OCI-LY1 (cell line): ENCODE measurements around the gene AASDH.

Experiments used
- H2AFZ ChIP-seq: fragments of 200-600 bp; sonication (generic), shearing (Covaris generic); 2 replicates; pipeline ENCODE4 v1.6.0; 2014; ENCODE audit warnings: antibody characterized with exemption, mild to moderate bottlenecking, low read length
- H3F3A ChIP-seq: fragments of 200-600 bp; sonication (generic), shearing (Covaris generic); 2 replicates; pipeline ENCODE4 v1.6.0; 2014; ENCODE audit warnings: mild to moderate bottlenecking, antibody characterized with exemption, low read length, moderate library complexity; ENCODE audit not compliant: insufficient read depth
- H3K27ac ChIP-seq: fragments of 200-600 bp; sonication (generic); 2 replicates; pipeline ENCODE4 v1.5.1; 2014; ENCODE audit warnings: low read length, mixed run types, mild to moderate bottlenecking, low read depth; ENCODE audit not compliant: poor library complexity, severe bottlenecking
- H3K27me3 ChIP-seq: fragments of 200-600 bp; sonication (generic); 2 replicates; pipeline ENCODE4 v1.6.0; 2014; ENCODE audit warnings: antibody characterized with exemption, mild to moderate bottlenecking, low read length, moderate library complexity; ENCODE audit not compliant: insufficient read depth
- H3K36me3 ChIP-seq: fragments of 200-600 bp; sonication (generic); 2 replicates; pipeline ENCODE4 v1.6.1; 2014; ENCODE audit warnings: mild to moderate bottlenecking, antibody characterized with exemption, low read length, moderate library complexity, mixed read lengths; ENCODE audit not compliant: insufficient read depth
- H3K4me1 ChIP-seq: fragments of 200-600 bp; sonication (generic); 2 replicates; pipeline ENCODE4 v1.5.1; 2014; ENCODE audit warnings: mild to moderate bottlenecking, low read length, moderate library complexity; ENCODE audit not compliant: insufficient read depth, severe bottlenecking
- H3K4me2 ChIP-seq: fragments of 200-600 bp; sonication (generic), shearing (Covaris generic); 2 replicates; pipeline ENCODE4 v1.6.1; 2014; ENCODE audit warnings: low read length
- H3K4me3 ChIP-seq: fragments of 200-600 bp; sonication (generic); 2 replicates; pipeline ENCODE4 v1.5.1; 2014; ENCODE audit warnings: low read length, low read depth, mild to moderate bottlenecking, mixed read lengths; ENCODE audit not compliant: poor library complexity, severe bottlenecking
- H3K79me2 ChIP-seq: fragments of 200-600 bp; shearing (Covaris generic); 2 replicates; pipeline ENCODE4 v1.6.1; 2016; ENCODE audit warnings: mixed run types, low read length, mixed read lengths; ENCODE audit not compliant: insufficient read depth
- H3K9ac ChIP-seq: fragments of 200-600 bp; sonication (generic), shearing (Covaris generic); 2 replicates; pipeline ENCODE4 v1.6.1; 2014; ENCODE audit warnings: mild to moderate bottlenecking, low read length, mixed read lengths
- H3K9me2 ChIP-seq: fragments of 200-600 bp; sonication (generic), shearing (Covaris generic); 2 replicates; pipeline ENCODE4 v1.6.1; 2014; ENCODE audit warnings: low read depth, mild to moderate bottlenecking, low read length, mixed read lengths
- H3K9me3 ChIP-seq: fragments of 200-600 bp; shearing (Covaris generic); 2 replicates; pipeline ENCODE4 v1.6.1; 2014; ENCODE audit warnings: low read length, mixed read lengths
- H4K20me1 ChIP-seq: fragments of 200-600 bp; sonication (generic), shearing (Covaris generic); 2 replicates; pipeline ENCODE4 v1.6.0; 2016; ENCODE audit warnings: mild to moderate bottlenecking, low read length; ENCODE audit not compliant: insufficient read depth
- EZH2 ChIP-seq: fragments of 200-600 bp; sonication (generic), shearing (Covaris generic); IDR thresholded peaks from 2 replicates; pipeline ENCODE4 v1.8.0; 2017; ENCODE audit warnings: borderline replicate concordance, mixed run types, mild to moderate bottlenecking, antibody characterized with exemption, low read length, moderate library complexity, mixed read lengths
- TF ChIP-seq, protein P1 (sequence below): fragments of 200-600 bp; sonication (generic), shearing (Covaris generic); IDR thresholded peaks from 2 replicates; pipeline ENCODE4 v1.5.1; 2017; ENCODE audit warnings: mild to moderate bottlenecking, antibody characterized with exemption, low read length, moderate library complexity, mixed read lengths

The AASDH gene

DNA sequence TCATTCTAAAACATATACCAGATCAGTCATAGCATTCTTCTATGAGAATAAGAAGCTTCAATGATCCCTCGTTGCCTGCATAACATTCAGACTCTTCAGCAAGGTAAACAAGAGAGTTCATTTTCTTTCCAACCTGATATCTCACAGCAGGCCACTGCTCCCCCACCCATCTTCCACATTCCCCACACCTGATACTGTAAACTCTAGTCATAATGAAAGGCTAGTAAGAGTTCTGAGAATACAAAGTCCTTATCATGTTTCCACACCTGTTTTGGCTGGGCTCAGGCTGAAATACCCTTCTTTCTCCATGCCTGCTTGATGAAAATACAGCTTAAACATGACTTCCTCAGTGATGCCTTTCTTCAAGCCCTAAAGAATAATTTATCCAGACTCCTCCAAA is 2.3 kb upstream of the AASDH start:
- Histone ChIP-seq H4K20me1 (no peaks in the 10 kb centered on the region), H3K9ac (no peak overlapping the region), H2AFZ (no peak overlapping the region), H3K9me2 (no peaks in the 10 kb centered on the region), H3K9me3 (no peaks in the 10 kb centered on the region), H3K27ac (peak overlapping the region; percentile 2), H3K4me2 (peak overlapping the region; percentile 91; the same call in 1 of the 2 replicates), H3F3A (peaks cover 3% of the 10 kb centered on the region; the same call in 1 of the 2 replicates), H3K4me1 (peaks cover 27% of the 10 kb centered on the region), H3K79me2 (peaks cover 13% of the 10 kb centered on the region; the same call in 1 of the 2 replicates), H3K4me3 (no peak overlapping the region), H3K27me3 (no peaks in the 10 kb centered on the region), H3K36me3 (no peaks in the 10 kb centered on the region)
- no peak for TF ChIP-seq EZH2
- TF ChIP-seq, protein P1, sequence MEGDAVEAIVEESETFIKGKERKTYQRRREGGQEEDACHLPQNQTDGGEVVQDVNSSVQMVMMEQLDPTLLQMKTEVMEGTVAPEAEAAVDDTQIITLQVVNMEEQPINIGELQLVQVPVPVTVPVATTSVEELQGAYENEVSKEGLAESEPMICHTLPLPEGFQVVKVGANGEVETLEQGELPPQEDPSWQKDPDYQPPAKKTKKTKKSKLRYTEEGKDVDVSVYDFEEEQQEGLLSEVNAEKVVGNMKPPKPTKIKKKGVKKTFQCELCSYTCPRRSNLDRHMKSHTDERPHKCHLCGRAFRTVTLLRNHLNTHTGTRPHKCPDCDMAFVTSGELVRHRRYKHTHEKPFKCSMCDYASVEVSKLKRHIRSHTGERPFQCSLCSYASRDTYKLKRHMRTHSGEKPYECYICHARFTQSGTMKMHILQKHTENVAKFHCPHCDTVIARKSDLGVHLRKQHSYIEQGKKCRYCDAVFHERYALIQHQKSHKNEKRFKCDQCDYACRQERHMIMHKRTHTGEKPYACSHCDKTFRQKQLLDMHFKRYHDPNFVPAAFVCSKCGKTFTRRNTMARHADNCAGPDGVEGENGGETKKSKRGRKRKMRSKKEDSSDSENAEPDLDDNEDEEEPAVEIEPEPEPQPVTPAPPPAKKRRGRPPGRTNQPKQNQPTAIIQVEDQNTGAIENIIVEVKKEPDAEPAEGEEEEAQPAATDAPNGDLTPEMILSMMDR: no peak

DNA sequence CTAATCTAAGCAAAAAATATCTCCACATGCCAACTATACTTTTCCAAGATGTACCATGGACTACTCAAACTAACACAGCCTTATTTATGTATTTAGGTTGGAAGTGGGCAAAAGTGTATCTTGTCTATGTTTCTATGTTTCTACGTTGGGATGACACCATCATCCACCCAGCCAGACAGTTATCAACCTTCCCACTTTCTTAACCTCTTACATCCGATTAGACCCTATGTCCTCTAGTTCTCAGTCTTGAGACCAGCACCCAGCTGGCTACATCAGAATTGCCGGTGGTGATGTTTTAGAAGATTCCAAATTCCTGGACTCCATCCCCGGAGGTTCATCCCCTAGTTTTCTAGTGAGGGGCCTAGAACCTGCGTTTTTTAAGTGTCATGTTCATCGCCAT is 1.0 kb upstream of the AASDH start:
- peaks cover 27% of the 10 kb centered on the region for H3K4me1 ChIP-seq
- peaks cover 17% of the 10 kb centered on the region; the same call in 1 of the 2 replicates for H3K79me2 ChIP-seq
- no peaks in the 10 kb centered on the region for H3K36me3 ChIP-seq
- H3K27ac ChIP-seq: peak overlapping the region; percentile 94
- no peak overlapping the region for H2AFZ ChIP-seq
- TF ChIP-seq, protein P1: no peak
- TF ChIP-seq EZH2: no peak
- peak overlapping the region; percentile 91 for H3K4me2 ChIP-seq
- no peaks in the 10 kb centered on the region for H3K9me3 ChIP-seq
- H3K9me2 ChIP-seq: no peaks in the 10 kb centered on the region
- H3K4me3 ChIP-seq: peak overlapping the region; percentile 93
- H3K27me3 ChIP-seq: no peaks in the 10 kb centered on the region
- no peaks in the 10 kb centered on the region for H4K20me1 ChIP-seq
- peak overlapping the region; percentile 94 for H3K9ac ChIP-seq
- H3F3A ChIP-seq: peaks cover 3% of the 10 kb centered on the region; the same call in 1 of the 2 replicates

DNA sequence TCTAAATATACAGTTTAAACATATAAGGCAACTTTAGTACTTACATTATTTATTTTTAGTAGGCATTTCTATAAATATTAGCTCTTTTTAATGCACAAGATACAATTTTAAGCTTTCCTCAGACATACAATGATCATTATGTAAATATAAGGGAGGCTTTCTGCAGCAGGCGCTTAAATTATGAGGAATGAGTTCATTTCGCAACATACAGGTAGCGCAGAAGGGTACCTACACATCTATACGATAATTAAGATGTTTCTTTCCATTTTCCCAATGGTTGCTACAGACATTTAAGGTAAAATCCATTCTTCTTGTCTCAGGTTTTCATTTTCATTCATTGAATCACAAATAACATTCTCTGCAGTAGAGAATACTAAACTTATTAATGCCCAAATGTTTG is 1.2 kb downstream of the AASDH start:
- Histone ChIP-seq H3K4me2 (peak overlapping the region; percentile 91), H3F3A (no peaks in the 10 kb centered on the region), H3K9me3 (no peaks in the 10 kb centered on the region), H3K79me2 (peaks cover 17% of the 10 kb centered on the region; the same call in 1 of the 2 replicates), H4K20me1 (no peaks in the 10 kb centered on the region), H2AFZ (0 out of 2 replicates have a peak overlapping the region, but pooled peaks have one; percentile 63), H3K27me3 (no peaks in the 10 kb centered on the region), H3K9ac (no peak overlapping the region; the same call in 1 of the 2 replicates), H3K27ac (no peak overlapping the region), H3K4me3 (peak overlapping the region; percentile 93), H3K9me2 (no peaks in the 10 kb centered on the region), H3K4me1 (peaks cover 27% of the 10 kb centered on the region), H3K36me3 (no peaks in the 10 kb centered on the region)
- TF ChIP-seq, protein P1: no peak
- no peak for TF ChIP-seq EZH2
